Activated naive CD8-positive, alpha-beta T cell treated with anti-CD3 and anti-CD28 coated beads for 36 hours (primary cell): ENCODE results near the gene RNF223. TPM values are rescaled to one million over a fixed set of nuclear protein-coding genes. Genes with fewer than 3 reads are reported as not detected.

Experiments used
- DNase-seq: peaks from one replicate; pipeline ENCODE4 v3.0.0; 2021
- H3K27ac Mint-ChIP-seq: one replicate; pipeline ENCODE4 v1.8.0; 2022; ENCODE audit warnings: mild to moderate bottlenecking, moderate library complexity, mixed read lengths
- H3K27me3 Mint-ChIP-seq: one replicate; pipeline ENCODE4 v1.8.0; 2022; ENCODE audit warnings: mild to moderate bottlenecking, mixed read lengths
- H3K36me3 Mint-ChIP-seq: one replicate; pipeline ENCODE4 v1.8.0; 2021; ENCODE audit warnings: mild to moderate bottlenecking, mixed read lengths
- H3K4me1 Mint-ChIP-seq: one replicate; pipeline ENCODE4 v1.8.0; 2021; ENCODE audit warnings: mixed read lengths
- H3K4me3 Mint-ChIP-seq: one replicate; pipeline ENCODE4 v1.8.0; 2022; ENCODE audit warnings: mild to moderate bottlenecking, moderate library complexity, mixed read lengths
- H3K9me3 Mint-ChIP-seq: one replicate; pipeline ENCODE4 v1.8.0; 2022; ENCODE audit warnings: mixed read lengths
- total RNA-seq, 2 experiments: library from RNA; stranded (reverse); gene quantifications; one replicate each; pipeline ENCODE4 v1.2.3, GENCODE V29; 2021

RNF223 gene
- total RNA-seq, 2 experiments from 2014 or later = not detected

DNA sequence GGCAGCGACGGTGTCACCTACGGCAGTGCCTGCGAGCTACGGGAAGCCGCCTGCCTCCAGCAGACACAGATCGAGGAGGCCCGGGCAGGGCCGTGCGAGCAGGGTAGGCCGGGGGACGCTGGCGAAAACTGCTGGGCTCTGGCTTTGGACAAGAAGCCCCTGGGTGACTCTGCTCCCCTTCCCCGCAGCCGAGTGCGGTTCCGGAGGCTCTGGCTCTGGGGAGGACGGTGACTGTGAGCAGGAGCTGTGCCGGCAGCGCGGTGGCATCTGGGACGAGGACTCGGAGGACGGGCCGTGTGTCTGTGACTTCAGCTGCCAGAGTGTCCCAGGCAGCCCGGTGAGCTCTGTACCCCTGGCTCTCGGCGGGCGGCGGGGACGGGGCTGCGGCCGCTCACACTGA is 30.2 kb downstream of the RNF223 start:
- Mint-ChIP-seq H3K27ac (no peak overlapping the region), H3K36me3 (peaks cover 4% of the 10 kb centered on the region), H3K4me1 (peaks cover 11% of the 10 kb centered on the region), H3K9me3 (no peaks in the 10 kb centered on the region), H3K27me3 (peaks cover 8% of the 10 kb centered on the region), H3K4me3 (no peak overlapping the region)
- DNase-seq = no peak

DNA sequence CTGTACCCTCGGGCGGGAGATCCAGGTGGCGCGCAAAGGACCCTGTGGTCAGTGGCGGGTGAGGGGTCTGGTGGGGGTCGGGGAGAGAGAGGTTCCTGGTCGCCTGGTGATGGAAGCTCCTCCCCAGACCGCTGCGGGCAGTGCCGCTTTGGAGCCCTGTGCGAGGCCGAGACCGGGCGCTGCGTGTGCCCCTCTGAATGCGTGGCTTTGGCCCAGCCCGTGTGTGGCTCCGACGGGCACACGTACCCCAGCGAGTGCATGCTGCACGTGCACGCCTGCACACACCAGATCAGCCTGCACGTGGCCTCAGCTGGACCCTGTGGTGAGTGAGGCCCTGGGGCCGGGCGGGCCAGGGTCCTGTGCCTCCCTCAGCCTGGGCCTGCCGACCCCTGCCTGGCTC is 30.7 kb downstream of the RNF223 start:
- H3K36me3 Mint-ChIP-seq = peaks cover 4% of the 10 kb centered on the region
- DNase-seq = no peak
- H3K9me3 Mint-ChIP-seq = no peaks in the 10 kb centered on the region
- no peak overlapping the region for H3K4me3 Mint-ChIP-seq
- H3K27me3 Mint-ChIP-seq = peaks cover 13% of the 10 kb centered on the region
- H3K27ac Mint-ChIP-seq = no peak overlapping the region
- peaks cover 15% of the 10 kb centered on the region for H3K4me1 Mint-ChIP-seq

DNA sequence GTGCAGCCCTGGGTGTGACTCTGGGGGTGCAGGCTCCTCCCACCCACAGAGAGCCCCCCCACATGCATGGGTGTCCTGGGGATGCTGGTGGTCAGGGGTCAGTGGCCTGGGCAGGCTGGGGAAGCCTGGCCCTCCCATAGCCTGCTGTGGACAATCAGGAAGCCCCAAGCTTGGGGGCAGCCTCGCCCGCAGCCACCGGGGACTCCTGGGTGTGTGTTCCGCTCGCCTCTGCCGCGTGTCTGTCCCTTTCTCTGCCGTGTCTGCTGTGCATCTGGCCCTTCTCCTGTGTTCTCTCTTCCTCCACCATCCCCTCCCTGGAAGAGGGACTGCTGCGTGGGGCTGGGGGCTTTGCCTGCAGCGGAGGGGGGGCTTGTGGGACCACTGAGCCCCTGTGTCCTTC is 31.3 kb downstream of the RNF223 start:
- no peak overlapping the region for H3K4me3 Mint-ChIP-seq
- H3K27ac Mint-ChIP-seq = peak overlapping the region; percentile 58
- peaks cover 18% of the 10 kb centered on the region for H3K4me1 Mint-ChIP-seq
- H3K27me3 Mint-ChIP-seq = peaks cover 13% of the 10 kb centered on the region
- no peaks in the 10 kb centered on the region for H3K9me3 Mint-ChIP-seq
- H3K36me3 Mint-ChIP-seq = peaks cover 4% of the 10 kb centered on the region
- DNase-seq = no peak

DNA sequence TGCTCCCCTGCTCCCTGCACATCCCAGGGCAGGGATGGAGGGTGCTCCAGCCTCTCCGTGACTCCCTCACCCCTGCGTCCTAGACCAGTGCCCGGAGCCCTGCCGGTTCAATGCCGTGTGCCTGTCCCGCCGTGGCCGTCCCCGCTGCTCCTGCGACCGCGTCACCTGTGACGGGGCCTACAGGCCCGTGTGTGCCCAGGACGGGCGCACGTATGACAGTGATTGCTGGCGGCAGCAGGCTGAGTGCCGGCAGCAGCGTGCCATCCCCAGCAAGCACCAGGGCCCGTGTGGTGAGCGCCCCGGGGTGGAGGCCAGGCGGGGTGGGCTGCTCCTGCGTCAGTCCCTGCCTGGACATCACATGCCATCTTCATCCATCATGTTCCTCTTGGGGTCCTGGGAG is 32.2 kb downstream of the RNF223 start:
- H3K27ac Mint-ChIP-seq = no peak overlapping the region
- peaks cover 18% of the 10 kb centered on the region for H3K4me1 Mint-ChIP-seq
- no peak for DNase-seq
- H3K4me3 Mint-ChIP-seq = no peak overlapping the region
- H3K27me3 Mint-ChIP-seq = peaks cover 13% of the 10 kb centered on the region
- H3K36me3 Mint-ChIP-seq = peaks cover 4% of the 10 kb centered on the region
- H3K9me3 Mint-ChIP-seq = no peaks in the 10 kb centered on the region

DNA sequence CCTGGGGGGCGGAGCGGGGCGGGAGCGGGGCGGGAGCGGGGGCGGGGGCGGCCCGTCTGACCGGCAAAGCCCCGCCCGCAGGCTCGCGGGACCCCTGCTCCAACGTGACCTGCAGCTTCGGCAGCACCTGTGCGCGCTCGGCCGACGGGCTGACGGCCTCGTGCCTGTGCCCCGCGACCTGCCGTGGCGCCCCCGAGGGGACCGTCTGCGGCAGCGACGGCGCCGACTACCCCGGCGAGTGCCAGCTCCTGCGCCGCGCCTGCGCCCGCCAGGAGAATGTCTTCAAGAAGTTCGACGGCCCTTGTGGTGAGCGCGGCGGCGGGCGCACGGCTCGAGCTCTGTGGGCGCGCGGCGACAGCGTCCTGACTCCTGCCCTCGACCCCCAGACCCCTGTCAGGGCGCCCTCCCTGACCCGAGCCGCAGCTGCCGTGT is 33.0 kb downstream of the RNF223 start:
- no peak overlapping the region for H3K4me3 Mint-ChIP-seq
- peak; percentile 32 for DNase-seq
- peaks cover 13% of the 10 kb centered on the region for H3K27me3 Mint-ChIP-seq
- no peaks in the 10 kb centered on the region for H3K9me3 Mint-ChIP-seq
- H3K36me3 Mint-ChIP-seq = peaks cover 4% of the 10 kb centered on the region
- peaks cover 18% of the 10 kb centered on the region for H3K4me1 Mint-ChIP-seq
- no peak overlapping the region for H3K27ac Mint-ChIP-seq

DNA sequence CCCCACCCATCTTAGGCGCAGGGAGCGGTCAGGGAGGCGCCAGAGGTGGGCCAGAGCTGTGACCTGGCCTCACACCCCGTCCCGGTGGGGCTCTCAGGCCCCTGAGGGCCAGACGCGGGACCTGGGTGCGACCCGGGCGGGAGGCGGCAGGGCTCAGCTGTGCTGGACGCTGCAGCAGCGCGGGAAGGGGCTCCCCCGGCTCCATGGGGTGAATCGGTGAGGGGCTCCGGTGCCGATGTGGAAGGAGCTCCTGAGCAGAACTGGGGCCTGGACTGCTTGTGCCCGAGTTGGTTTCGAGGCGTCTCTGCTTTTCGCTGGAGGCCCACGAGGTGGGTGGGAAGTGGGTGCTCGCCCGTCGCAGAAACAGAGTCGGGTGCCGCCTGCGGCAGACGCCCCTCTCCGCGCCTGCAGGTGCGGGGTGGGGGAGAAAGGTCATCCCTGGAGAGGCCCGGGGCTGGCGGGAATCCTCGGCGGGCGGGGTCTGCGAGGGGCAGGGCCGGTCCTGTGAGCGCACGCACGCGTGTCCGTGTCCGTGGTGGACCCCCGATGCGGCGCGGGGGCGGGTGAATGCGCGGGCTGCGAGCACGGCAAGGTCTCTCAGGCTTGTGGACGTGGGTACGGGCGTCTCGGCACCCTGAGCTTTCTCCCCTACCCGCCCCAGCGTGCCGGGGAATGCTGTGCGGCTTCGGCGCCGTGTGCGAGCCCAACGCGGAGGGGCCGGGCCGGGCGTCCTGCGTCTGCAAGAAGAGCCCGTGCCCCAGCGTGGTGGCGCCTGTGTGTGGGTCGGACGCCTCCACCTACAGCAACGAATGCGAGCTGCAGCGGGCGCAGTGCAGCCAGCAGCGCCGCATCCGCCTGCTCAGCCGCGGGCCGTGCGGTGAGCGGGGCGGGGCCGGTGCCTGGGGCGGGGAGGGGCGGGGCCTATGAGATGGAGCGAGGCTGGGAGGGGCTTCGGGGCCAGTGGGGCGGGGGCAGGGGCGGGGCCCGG is 33.8 kb downstream of the RNF223 start:
- Mint-ChIP-seq H3K9me3 (no peaks in the 10 kb centered on the region), H3K4me1 (peaks cover 22% of the 10 kb centered on the region), H3K4me3 (peak overlapping the region; percentile 69), H3K36me3 (peaks cover 6% of the 10 kb centered on the region), H3K27ac (peak overlapping the region; percentile 39), H3K27me3 (peaks cover 13% of the 10 kb centered on the region)
- peak; percentile 84 for DNase-seq

DNA sequence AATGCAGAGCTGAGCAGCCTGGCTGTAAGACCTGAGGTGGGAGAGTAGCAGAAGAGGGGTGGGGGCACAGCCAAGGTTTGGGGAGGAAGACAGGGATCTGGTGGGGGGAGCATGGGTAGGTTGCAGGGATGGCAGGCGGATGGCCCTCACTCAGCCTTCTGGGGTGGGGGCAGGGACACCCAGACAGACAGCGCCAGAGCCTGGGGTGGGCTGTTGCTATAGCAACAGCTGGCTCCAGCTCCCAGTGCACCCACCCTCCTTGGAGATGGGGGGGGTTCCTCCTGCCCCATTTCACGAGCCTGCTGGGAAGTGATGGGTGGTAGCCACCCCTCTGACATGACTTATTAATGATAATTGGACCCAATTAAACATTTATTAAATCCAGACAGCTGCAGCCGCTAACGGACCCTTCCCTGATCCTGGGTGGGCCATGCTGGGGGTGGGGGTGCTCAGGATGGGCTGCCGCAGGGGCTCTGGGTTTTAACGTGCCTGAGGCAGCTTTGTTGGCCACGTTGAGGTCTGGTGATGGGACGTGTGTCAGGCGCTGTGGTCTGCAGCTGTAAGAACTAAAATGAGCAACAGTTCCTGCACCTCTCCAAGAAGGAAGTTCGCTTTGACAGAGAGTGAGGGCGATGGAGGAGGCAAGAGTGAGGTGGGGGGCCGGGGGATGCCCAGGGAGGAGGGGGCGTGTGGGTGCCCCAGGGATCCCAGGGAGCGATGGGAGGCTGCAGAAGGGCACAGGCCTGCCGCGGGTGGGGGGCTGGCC is 34.8 kb downstream of the RNF223 start:
- peaks cover 6% of the 10 kb centered on the region for H3K36me3 Mint-ChIP-seq
- peaks cover 13% of the 10 kb centered on the region for H3K27me3 Mint-ChIP-seq
- H3K9me3 Mint-ChIP-seq = no peaks in the 10 kb centered on the region
- H3K4me1 Mint-ChIP-seq = peaks cover 22% of the 10 kb centered on the region
- H3K4me3 Mint-ChIP-seq = peak overlapping the region; percentile 69
- peak overlapping the region; percentile 39 for H3K27ac Mint-ChIP-seq
- peak; percentile 33 for DNase-seq

DNA sequence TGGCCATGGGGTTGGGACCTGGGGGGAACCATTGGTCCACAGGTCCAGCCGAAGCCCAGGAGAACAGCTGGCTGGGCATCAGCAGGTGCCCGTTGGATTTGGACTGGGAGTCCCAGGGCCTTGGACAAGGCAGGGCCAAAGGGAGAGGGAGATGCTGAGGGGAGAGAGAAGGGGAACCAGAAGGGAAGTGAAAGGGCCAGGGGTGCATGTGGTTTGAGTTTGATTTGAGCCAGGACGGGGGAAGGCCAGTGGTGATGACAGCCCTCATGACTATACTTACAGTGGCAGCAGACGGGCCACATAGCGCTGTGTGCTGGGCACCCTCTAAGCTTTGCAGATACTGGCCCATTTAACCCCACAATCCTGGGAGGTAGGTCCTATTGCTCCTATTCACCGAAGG is 35.4 kb downstream of the RNF223 start:
- Mint-ChIP-seq H3K9me3 (no peaks in the 10 kb centered on the region), H3K27ac (no peak overlapping the region), H3K4me1 (peaks cover 23% of the 10 kb centered on the region), H3K4me3 (no peak overlapping the region), H3K27me3 (peaks cover 13% of the 10 kb centered on the region), H3K36me3 (peaks cover 6% of the 10 kb centered on the region)
- DNase-seq = no peak

DNA sequence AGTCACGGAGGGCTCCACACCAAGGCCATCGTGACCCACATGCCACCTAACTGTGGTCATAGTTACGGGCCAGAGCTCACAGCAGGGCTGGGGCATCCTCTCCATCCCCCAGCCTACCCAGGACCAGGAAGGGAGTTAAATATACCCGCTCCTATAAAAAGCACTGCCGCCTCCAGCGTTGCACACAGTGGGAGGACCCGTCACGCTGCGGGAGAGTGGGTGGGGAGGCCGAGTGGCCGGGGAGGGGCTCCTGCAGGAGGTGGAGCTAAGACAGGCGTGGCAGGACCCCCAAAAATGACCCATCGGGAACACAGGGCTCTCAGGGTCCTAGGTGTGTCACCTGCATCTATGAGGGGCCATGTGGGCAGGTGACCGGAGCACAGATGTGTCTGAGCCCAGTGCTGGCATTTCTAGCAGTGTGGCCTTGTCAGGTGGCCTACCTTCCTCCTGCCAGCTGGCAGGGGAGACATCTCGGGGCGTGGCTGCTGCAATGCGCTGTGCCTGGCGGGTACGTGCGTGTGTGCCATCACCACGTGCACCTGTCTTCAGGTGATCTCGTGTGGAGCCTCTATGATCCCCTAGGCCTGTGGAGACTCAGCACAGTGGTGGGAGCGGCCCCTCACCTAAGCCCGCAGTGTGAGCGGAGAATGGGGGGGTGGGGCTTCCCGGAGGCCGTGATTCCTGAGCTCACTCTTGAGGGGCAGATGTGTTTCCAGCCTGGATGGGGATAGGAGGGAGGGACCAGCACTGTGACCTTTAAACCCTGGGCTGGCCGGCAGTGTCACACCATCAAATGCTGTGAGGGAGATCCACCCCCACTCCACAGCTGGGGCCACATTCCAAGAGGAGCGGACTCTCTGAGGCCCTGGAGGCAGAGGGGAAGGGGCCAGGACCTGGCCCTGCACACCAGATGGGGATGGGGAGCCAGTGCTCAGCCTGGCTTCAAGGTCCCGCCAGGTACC is 36.5 kb downstream of the RNF223 start:
- Mint-ChIP-seq H3K27ac (no peak overlapping the region), H3K9me3 (no peaks in the 10 kb centered on the region), H3K36me3 (peaks cover 2% of the 10 kb centered on the region), H3K27me3 (peaks cover 13% of the 10 kb centered on the region), H3K4me3 (no peak overlapping the region), H3K4me1 (peaks cover 23% of the 10 kb centered on the region)
- no peak for DNase-seq

DNA sequence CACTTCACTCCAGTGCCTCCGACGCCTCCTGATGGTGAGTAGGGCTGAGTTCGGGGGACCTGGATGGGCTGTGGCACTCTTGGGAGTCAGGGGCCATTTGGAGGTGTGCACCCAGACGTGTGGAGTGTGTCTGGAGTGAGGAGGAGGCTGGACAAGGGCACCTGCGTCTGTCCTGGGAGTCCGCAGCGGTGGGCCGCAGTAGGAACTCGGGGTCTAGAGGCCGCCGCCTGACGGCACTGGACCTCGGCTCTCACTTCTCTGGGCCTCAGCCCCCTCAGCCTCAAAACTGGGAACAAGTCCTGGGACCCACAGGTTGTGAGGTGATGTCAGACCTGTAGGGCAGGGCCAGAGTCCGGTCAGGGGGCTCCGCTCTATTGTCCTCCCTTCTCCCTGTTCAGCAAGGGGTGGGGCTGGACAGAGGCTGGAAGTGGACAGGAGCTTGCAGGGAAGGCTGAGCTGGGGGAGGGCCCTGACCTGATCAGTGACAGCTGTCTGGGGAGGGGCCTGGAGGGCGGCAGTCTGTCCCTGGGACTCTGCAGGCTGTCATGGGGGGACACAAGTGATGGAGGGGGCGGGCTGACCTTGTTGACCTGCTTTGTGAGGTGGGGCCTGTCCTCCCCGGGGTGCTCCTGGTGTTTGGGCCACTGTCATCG is 38.7 kb downstream of the RNF223 start:
- H3K4me3 Mint-ChIP-seq = no peak overlapping the region
- peaks cover 17% of the 10 kb centered on the region for H3K27me3 Mint-ChIP-seq
- H3K36me3 Mint-ChIP-seq = peaks cover 2% of the 10 kb centered on the region
- H3K9me3 Mint-ChIP-seq = no peaks in the 10 kb centered on the region
- no peak overlapping the region for H3K27ac Mint-ChIP-seq
- peaks cover 30% of the 10 kb centered on the region for H3K4me1 Mint-ChIP-seq
- DNase-seq = no peak

DNA sequence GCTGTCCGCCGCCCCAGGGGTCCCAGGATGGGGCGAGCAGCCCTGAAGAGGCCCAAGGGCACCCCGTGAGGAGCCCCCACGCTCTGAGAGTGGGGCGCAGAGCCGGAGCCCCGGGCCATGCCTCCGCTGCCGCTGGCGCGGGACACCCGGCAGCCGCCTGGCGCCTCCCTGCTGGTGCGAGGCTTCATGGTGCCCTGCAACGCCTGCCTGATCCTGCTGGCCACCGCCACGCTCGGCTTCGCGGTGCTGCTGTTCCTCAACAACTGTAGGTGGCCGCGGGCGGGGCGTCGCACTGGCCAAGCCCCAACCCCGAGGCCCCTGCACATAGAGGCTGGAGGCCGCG is 39.7 kb downstream of the RNF223 start:
- DNase-seq = no peak
- H3K27ac Mint-ChIP-seq = peak overlapping the region; percentile 42

DNA sequence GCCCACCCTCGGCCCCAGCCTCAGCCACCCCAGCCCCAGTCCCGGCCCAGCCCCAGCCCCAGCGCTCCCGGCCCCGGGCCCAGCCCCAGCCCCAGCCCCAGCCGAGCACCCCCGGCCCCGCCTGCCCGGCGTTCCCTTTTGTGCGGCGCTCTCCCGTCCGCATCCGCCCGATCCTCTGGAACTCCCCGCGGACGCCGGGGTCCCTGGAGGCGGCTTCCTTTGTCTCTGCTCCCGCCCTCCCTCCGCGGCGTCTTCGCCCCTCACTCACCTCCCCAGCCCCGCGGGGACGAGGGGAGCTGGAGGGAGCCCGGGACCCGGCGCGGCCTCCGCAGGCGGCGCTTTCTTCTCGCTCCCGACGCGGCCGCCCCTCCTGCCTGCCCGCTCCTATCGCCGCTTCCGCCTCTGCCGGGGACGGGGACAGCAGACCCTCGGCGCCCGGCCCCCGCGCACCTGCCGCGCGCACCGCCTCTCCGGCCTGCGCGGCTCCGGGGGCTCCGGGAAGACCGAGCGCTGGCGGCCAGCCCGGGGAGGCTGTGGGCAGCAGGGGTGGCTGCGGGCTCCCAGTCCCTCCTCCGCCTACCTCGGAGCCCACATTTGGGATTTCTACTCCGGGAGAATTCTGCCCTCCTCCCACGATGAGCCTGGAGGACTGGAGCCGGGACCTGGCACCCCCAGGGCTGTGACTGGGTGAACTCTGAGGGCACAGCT is 40.2 kb downstream of the RNF223 start:
- peak; percentile 36 for DNase-seq
- H3K4me3 Mint-ChIP-seq = peak overlapping the region; percentile 73
- H3K27ac Mint-ChIP-seq = peak overlapping the region; percentile 42
- peaks cover 19% of the 10 kb centered on the region for H3K4me1 Mint-ChIP-seq
- H3K27me3 Mint-ChIP-seq = peaks cover 9% of the 10 kb centered on the region
- H3K9me3 Mint-ChIP-seq = no peaks in the 10 kb centered on the region
- H3K36me3 Mint-ChIP-seq = peaks cover 2% of the 10 kb centered on the region

More for the DNA sequence above, 39.7 kb downstream of the RNF223 start:
- Mint-ChIP-seq H3K9me3 (no peaks in the 10 kb centered on the region), H3K27me3 (peaks cover 13% of the 10 kb centered on the region), H3K36me3 (peaks cover 2% of the 10 kb centered on the region), H3K4me3 (peak overlapping the region; percentile 73), H3K4me1 (peaks cover 24% of the 10 kb centered on the region)

DNA sequence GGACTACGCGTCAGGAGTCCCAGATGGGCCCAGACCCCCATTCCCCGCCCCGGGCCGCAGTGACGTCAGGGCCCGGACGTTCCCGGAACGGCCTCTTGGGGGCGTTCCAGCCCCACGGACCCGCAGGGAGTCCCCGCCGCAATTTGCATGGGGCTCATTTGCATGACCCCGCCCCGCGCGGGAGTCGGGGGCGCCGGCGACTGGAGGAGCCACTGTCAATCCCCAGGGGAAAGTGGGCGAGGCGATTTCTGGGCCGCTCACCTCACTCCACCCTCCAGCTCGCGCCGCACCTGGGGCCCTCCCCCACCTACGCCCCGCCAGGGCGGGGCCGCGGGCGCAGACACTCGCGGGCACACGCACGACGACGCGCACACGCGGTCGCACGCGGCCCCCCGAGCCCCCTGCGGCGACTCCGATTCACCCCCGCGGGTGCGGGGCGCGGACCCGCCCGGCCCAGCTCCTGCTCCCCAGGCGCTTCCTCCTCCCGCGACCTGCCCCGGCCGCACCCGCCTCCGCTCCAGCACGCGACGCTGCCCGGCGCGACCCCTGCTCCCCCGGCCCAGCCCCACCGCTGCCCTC is 41.0 kb downstream of the RNF223 start:
- Mint-ChIP-seq H3K9me3 (no peaks in the 10 kb centered on the region), H3K36me3 (peaks cover 2% of the 10 kb centered on the region), H3K4me1 (peaks cover 12% of the 10 kb centered on the region), H3K4me3 (peak overlapping the region; percentile 32), H3K27ac (no peak overlapping the region), H3K27me3 (peaks cover 3% of the 10 kb centered on the region)
- DNase-seq = peak; percentile 97
